HG02571 (cell line): ENCODE data around the gene ARHGAP15.
A peak's percentile ranks its signal among the peaks of the same experiment; 100 is the strongest.

Experiments
- ATAC-seq: cut with Tn5 transposase; IDR thresholded peaks from one replicate; pipeline ENCODE4 v1.9.1; 2021; ENCODE audit warnings: mild to moderate bottlenecking, moderate library complexity; ENCODE audit not compliant: unreplicated experiment

The ARHGAP15 gene

GRCh38 chr2:143142598-143142997 is 13.4 kb downstream of the ARHGAP15 start:
- no peak for ATAC-seq

GRCh38 chr2:143144813-143145455 is 15.7 kb downstream of the ARHGAP15 start:
- ATAC-seq: no peak

GRCh38 chr2:143146366-143146765 is 17.1 kb downstream of the ARHGAP15 start:
- ATAC-seq: no peak

- no peak for ATAC-seq
Measured at GRCh38 chr2:143146815-143147530, 17.8 kb downstream of the ARHGAP15 start.

GRCh38 chr2:143148011-143148410 is 18.8 kb downstream of the ARHGAP15 start:
- no peak for ATAC-seq

- no peak for ATAC-seq
Measured at GRCh38 chr2:143148757-143149156, 19.5 kb downstream of the ARHGAP15 start.

GRCh38 chr2:143150287-143150686 is 21.1 kb downstream of the ARHGAP15 start:
- ATAC-seq: peak; percentile 61

- no peak for ATAC-seq
Measured at GRCh38 chr2:143151111-143151752, 22.0 kb downstream of the ARHGAP15 start.

- no peak for ATAC-seq
Measured at GRCh38 chr2:143152219-143152618, 23.0 kb downstream of the ARHGAP15 start.

- no peak for ATAC-seq
Measured at GRCh38 chr2:143152637-143153036, 23.4 kb downstream of the ARHGAP15 start.

GRCh38 chr2:143155661-143156060 is 26.4 kb downstream of the ARHGAP15 start:
- ATAC-seq: no peak

- ATAC-seq: no peak
Measured at GRCh38 chr2:143157001-143157400, 27.8 kb downstream of the ARHGAP15 start.

- no peak for ATAC-seq
Measured at GRCh38 chr2:143157418-143157817, 28.2 kb downstream of the ARHGAP15 start.

GRCh38 chr2:143158098-143158497 is 28.9 kb downstream of the ARHGAP15 start:
- no peak for ATAC-seq

GRCh38 chr2:143158551-143159485 is 29.6 kb downstream of the ARHGAP15 start:
- no peak for ATAC-seq

GRCh38 chr2:143159486-143159840 is 30.2 kb downstream of the ARHGAP15 start:
- no peak for ATAC-seq

GRCh38 chr2:143160732-143161707 is 31.8 kb downstream of the ARHGAP15 start:
- ATAC-seq: no peak

GRCh38 chr2:143162123-143162837 is 33.1 kb downstream of the ARHGAP15 start:
- ATAC-seq: peak; percentile 91

GRCh38 chr2:143162997-143163396 is 33.8 kb downstream of the ARHGAP15 start:
- ATAC-seq: no peak
